CD4-positive, alpha-beta T cell treated with Interleukin-10 for 1 hour (primary cell): ENCODE results near the gene THPO.

Experiments used
- DNase-seq: peaks from one replicate; pipeline ENCODE4 v3.0.0-alpha.2; 2020

Gene THPO

DNA sequence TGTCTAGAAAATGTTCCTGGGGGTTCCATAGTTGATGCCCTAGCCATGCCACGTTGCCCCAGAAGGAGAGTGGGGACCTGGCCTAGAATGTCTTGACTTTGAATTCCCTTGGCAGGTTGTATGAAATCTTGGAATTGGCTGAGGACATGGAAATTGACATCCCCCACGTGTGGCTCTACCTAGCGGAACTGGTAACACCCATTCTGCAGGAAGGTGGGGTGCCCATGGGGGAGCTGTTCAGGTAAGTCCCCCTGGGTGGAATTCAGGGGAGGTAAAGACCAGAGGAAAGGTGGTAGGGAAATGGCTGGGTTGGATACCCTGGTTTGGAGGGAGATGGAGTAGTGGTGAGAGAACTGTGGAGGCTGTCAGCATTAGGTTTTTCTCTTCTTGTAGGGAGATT is 49.5 kb downstream of the THPO start:
- DNase-seq = no peak

DNA sequence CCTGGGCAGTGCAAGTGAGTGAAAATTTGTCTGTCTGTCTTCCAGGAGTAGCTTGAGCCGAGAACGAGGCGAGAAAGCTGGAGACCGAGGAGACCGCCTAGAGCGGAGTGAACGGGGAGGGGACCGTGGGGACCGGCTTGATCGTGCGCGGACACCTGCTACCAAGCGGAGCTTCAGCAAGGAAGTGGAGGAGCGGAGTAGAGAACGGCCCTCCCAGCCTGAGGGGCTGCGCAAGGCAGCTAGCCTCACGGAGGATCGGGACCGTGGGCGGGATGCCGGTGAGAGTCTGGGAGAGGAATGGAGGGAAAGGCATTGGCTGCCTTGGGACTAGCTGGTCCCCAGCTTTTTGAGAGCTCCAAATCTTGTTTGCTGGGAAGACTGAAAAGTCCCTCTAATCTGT is 50.8 kb downstream of the THPO start:
- DNase-seq = no peak

DNA sequence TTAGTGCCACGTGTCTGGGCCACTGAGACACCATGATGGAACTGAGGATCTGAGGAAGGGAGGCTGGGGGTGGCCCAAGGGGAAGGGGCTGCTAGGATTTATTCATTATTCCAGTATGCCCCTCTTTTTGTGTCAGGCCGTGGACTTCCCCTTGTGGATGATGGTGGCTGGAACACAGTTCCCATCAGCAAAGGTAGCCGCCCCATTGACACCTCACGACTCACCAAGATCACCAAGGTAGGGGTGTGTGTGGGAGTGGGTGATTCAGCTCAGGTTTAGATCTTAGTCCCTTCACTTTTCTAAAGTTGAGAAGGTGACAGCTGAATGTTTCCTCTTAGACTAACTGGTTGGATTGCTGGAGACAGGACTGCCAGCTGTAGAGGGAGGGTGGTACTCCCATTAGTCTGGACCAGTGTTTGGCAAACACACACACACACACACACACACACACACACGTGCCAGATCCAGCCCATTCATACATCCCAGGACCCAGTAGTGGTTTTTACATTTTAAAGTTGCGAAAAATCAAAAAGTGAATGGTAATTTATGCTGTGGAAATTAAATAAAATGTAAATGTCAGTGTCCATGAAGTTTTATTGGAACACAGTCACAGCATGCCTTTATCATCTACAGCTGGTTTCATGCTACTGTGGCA is 52.2 kb downstream of the THPO start:
- no peak for DNase-seq

- DNase-seq = no peak
Measured at GRCh38 chr3:184325269-184325668, 52.7 kb downstream of the THPO start.

- no peak for DNase-seq
Measured at GRCh38 chr3:184323696-184324095, 54.3 kb downstream of the THPO start.

DNA sequence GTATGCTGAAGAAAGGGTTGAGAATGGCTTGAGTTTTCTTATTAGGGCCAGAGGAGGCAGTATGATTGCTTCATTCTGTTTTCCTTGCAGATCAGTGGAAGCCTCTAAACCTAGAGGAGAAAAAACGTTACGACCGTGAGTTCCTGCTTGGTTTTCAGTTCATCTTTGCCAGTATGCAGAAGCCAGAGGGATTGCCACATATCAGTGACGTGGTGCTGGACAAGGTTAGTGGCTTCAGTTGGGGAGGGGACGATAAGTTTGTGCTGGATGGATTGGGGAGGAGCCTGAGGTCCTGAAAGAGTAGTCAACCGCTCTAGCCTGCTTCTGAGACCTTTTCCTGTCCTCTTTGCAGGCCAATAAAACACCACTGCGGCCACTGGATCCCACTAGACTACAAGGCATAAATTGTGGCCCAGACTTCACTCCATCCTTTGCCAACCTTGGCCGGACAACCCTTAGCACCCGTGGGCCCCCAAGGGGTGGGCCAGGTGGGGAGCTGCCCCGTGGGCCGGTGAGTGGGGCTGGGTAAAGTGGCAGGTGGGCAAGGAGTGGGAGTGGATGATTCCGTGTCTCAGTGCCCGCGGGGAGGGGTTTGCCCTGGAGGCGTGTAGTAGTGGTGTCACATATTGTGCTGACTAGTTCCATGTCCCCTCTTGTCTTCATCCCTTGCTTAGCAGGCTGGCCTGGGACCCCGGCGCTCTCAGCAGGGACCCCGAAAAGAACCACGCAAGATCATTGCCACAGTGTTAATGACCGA is 55.1 kb downstream of the THPO start:
- DNase-seq = no peak
